ENCODE results near the gene DDAH1. TPM values are rescaled to one million over a fixed set of nuclear protein-coding genes. Genes with fewer than 3 reads are reported as not detected.
"Not testable (repeated sequence)": the region's sequence is repeated elsewhere in the genome, so short reads cannot be mapped to it uniquely, and the experiment has no call there.

The DDAH1 gene
- total RNA-seq, 1 donor from 2014 or later: 12.0 TPM

DNA sequence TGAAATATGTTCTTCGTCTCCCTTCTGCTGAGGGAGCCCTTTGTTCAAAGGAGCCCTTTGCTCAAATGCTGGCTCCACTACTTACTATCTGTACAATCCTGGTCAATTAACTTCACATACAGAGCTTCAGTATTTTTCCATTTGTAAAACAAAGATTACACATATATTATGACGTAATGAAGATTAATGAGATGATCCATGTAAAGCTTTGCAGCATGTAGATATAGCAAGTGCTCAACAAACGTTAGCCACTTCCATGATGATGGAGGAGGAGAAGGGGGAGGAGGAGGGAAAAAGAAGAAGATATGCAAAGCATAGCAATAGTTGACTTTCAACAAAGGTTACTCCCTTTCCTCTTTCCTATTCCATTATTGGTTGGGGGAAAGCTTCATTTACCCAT, 10.1 kb upstream of the DDAH1 start:
- Histone ChIP-seq H3K9me3 (ENCODE audit: control insufficient read depth in 3 of 3, low read length in 3 of 3) (no peaks in the 10 kb centered on the region), H3K36me3 (ENCODE audit: control insufficient read depth in 3 of 3, insufficient read depth in 3 of 3, low read length in 3 of 3) (no peaks in the 10 kb centered on the region), H3K4me1 (ENCODE audit: control insufficient read depth in 3 of 3, insufficient read depth in 3 of 3, low read length in 3 of 3) (no peaks in the 10 kb centered on the region), H3K9ac (ENCODE audit: low read depth in 1 of 3, low read length in 3 of 3) (no peak overlapping the region), H3K27me3 (ENCODE audit: control insufficient read depth in 3 of 3, insufficient read depth in 3 of 3, low read length in 3 of 3) (no peaks in the 10 kb centered on the region), H3K27ac (ENCODE audit: low read depth, low read length) (no peak overlapping the region), H3K4me3 (ENCODE audit: low read length in 3 of 3) (no peak overlapping the region)

DNA sequence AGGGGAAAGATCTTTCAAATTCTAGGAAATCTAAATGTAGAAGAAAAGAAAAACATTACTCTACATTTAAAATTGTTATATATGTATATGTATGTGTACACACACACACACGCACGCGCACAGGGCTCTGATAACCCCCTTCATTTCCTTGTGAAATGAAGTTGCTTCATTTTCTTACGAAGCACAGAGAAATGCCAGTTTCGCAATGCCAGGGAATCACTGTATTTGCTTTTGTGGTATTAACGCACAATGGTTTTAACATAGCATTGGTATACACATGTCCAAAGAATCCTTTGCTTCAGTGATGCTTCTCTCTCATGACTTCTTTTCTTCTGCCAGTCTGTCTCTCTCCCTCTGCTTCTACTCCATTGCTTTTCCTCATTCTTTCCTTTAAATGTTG, 8.4 kb upstream of the DDAH1 start:
- H3K9ac ChIP-seq (ENCODE audit: low read depth in 1 of 3, low read length in 3 of 3): no peak overlapping the region
- H3K4me3 ChIP-seq (ENCODE audit: low read length in 3 of 3): no peak overlapping the region
- H3K36me3 ChIP-seq (ENCODE audit: control insufficient read depth in 3 of 3, insufficient read depth in 3 of 3, low read length in 3 of 3): no peaks in the 10 kb centered on the region
- no peaks in the 10 kb centered on the region for H3K9me3 ChIP-seq (ENCODE audit: control insufficient read depth in 3 of 3, low read length in 3 of 3)
- H3K27me3 ChIP-seq (ENCODE audit: control insufficient read depth in 3 of 3, insufficient read depth in 3 of 3, low read length in 3 of 3): no peaks in the 10 kb centered on the region
- H3K4me1 ChIP-seq (ENCODE audit: control insufficient read depth in 3 of 3, insufficient read depth in 3 of 3, low read length in 3 of 3): no peaks in the 10 kb centered on the region
- H3K27ac ChIP-seq (ENCODE audit: low read depth, low read length): no peak overlapping the region

DNA sequence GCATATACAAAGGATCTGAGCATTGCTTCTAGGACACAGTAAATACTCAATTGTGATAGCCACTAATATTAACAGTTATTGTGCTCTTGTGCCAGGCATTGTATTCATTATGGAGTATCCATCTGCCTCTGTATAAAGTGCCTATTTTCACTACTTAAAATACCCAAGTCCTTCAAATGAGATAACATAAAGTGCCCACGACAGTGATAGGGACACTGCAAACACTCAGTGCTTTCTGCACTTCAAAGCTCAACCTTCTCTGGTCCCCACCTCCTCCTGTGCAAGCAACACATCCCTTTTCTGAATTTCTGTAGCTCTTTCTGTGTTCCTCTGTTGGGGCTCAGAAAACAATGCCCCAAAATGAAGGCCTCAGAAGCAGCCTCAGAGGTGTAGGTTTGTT, 6.6 kb upstream of the DDAH1 start:
- Histone ChIP-seq H3K4me3 (ENCODE audit: low read length in 3 of 3) (no peak overlapping the region), H3K27me3 (ENCODE audit: control insufficient read depth in 3 of 3, insufficient read depth in 3 of 3, low read length in 3 of 3) (no peaks in the 10 kb centered on the region), H3K4me1 (ENCODE audit: control insufficient read depth in 3 of 3, insufficient read depth in 3 of 3, low read length in 3 of 3) (no peaks in the 10 kb centered on the region)

DNA sequence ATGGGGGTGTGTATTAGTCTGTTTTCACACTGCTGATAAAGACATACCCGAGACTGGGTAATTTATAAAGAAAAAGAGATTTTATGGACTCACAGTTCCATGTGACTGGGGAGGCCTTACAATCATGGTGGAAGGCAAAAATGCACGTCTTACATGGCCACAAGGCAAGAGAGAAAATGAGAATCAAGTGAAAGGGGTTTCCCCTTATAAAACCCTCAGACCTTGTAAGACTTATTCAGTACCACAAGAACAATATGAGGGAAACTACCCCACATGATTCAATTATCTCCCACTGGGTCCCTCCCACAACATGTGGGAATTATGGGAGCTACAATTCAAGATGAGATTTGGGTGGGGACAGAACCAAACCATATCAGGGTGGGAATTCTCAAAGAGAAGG, 5.2 kb upstream of the DDAH1 start:
- not testable (repeated sequence) for H3K9me3 ChIP-seq (ENCODE audit: control insufficient read depth in 3 of 3, low read length in 3 of 3); H3K27me3 ChIP-seq (ENCODE audit: control insufficient read depth in 3 of 3, insufficient read depth in 3 of 3, low read length in 3 of 3); H3K36me3 ChIP-seq (ENCODE audit: control insufficient read depth in 3 of 3, insufficient read depth in 3 of 3, low read length in 3 of 3); H3K4me3 ChIP-seq (ENCODE audit: low read length in 3 of 3); H3K4me1 ChIP-seq (ENCODE audit: control insufficient read depth in 3 of 3, insufficient read depth in 3 of 3, low read length in 3 of 3); H3K9ac ChIP-seq (ENCODE audit: low read depth in 1 of 3, low read length in 3 of 3); H3K27ac ChIP-seq (ENCODE audit: low read depth, low read length)

More for the DNA sequence above, 6.6 kb upstream of the DDAH1 start:
- no peak overlapping the region for H3K27ac ChIP-seq (ENCODE audit: low read depth, low read length)
- H3K36me3 ChIP-seq (ENCODE audit: control insufficient read depth in 3 of 3, insufficient read depth in 3 of 3, low read length in 3 of 3): no peaks in the 10 kb centered on the region
- no peaks in the 10 kb centered on the region for H3K9me3 ChIP-seq (ENCODE audit: control insufficient read depth in 3 of 3, low read length in 3 of 3)
- no peak overlapping the region for H3K9ac ChIP-seq (ENCODE audit: low read depth in 1 of 3, low read length in 3 of 3)

DNA sequence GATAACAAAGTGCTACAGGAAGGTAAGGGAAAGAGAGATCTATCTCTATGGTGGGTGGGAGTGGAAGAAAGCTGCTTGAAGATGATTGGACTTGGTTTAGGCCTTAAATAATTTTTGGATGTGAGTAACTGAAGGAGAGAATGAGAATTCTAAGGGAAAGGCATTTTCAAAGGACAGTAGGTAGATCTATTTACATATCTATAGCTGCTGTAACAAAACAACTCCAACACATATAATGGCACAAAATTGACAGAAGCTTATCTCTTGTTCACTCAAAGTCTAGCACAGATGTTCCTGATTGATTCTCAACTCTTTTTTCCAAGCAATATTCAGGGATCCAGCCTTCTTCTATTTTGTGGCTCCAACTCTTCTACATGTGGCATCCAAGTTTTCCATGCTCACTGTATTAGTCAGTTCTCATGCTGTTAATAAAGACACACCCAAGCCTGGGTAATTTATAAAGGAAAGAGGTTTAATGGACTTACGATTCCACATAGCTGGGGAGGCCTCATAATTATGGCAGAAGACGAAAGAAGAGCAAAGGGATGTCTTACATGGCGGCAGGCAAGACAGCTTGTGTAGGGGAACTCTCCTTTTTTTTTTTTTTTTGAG, 3.1 kb upstream of the DDAH1 start:
- no peaks in the 10 kb centered on the region for H3K36me3 ChIP-seq (ENCODE audit: control insufficient read depth in 3 of 3, insufficient read depth in 3 of 3, low read length in 3 of 3)
- H3K4me1 ChIP-seq (ENCODE audit: control insufficient read depth in 3 of 3, insufficient read depth in 3 of 3, low read length in 3 of 3): peaks cover 6 to 15% (median 10%) of the 10 kb centered on the region in 3 donors
- H3K27ac ChIP-seq (ENCODE audit: low read depth, low read length): no peak overlapping the region
- no peak overlapping the region for H3K9ac ChIP-seq (ENCODE audit: low read depth in 1 of 3, low read length in 3 of 3)
- H3K4me3 ChIP-seq (ENCODE audit: low read length in 3 of 3): no peak overlapping the region
- H3K27me3 ChIP-seq (ENCODE audit: control insufficient read depth in 3 of 3, insufficient read depth in 3 of 3, low read length in 3 of 3): no peaks in the 10 kb centered on the region
- H3K9me3 ChIP-seq (ENCODE audit: control insufficient read depth in 3 of 3, low read length in 3 of 3): no peaks in the 10 kb centered on the region

DNA sequence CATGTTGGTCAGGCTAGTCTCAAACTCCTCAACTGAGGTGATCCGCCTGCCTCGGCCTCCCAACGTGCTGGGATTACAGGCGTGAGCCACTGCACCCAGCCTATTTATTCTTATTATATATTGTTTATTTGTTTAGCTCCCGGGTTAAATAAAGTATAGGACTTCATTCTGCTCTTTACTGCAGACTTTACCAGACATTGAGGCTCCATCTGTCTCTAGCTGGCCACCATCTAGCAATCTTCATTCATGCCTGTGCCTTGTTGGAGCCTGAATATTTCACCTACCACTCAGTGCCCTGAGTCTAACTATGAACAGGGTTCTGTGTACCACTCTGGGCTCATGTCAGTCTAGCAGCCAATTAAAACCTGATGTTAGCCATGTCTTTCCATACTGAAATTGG, 2.1 kb upstream of the DDAH1 start:
- Histone ChIP-seq H3K9me3 (ENCODE audit: control insufficient read depth in 3 of 3, low read length in 3 of 3) (no peaks in the 10 kb centered on the region), H3K36me3 (ENCODE audit: control insufficient read depth in 3 of 3, insufficient read depth in 3 of 3, low read length in 3 of 3) (no peaks in the 10 kb centered on the region), H3K9ac (ENCODE audit: low read depth in 1 of 3, low read length in 3 of 3) (no peak overlapping the region), H3K27ac (ENCODE audit: low read depth, low read length) (no peak overlapping the region), H3K4me1 (ENCODE audit: control insufficient read depth in 3 of 3, insufficient read depth in 3 of 3, low read length in 3 of 3) (peaks cover 6 to 15% (median 10%) of the 10 kb centered on the region in 3 donors), H3K4me3 (ENCODE audit: low read length in 3 of 3) (no peak overlapping the region), H3K27me3 (ENCODE audit: control insufficient read depth in 3 of 3, insufficient read depth in 3 of 3, low read length in 3 of 3) (no peaks in the 10 kb centered on the region)

DNA sequence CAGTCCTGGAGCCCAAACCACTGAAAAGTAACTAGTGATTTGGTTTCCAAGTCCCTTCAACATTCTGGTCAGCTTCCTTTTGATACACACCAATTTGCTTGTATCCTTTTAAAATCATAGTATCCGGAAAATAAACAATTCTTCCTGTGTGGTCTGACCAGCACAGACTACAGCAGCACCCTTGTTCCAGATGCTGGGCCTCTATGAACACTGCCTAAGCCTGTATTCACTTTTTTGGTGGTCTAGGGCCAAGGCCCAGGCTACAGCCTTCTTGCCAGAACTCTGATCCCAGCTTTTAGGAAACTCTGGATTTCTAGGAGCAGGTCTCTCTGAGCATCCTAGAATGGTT, 801 bp upstream of the DDAH1 start:
- H3K4me1 ChIP-seq (ENCODE audit: control insufficient read depth in 3 of 3, insufficient read depth in 3 of 3, low read length in 3 of 3): peaks cover 6 to 15% (median 10%) of the 10 kb centered on the region in 3 donors
- peak overlapping the region in 1 of 3 donors; percentile 64 for H3K4me3 ChIP-seq (ENCODE audit: low read length in 3 of 3)
- H3K27ac ChIP-seq (ENCODE audit: low read depth, low read length): peak overlapping the region; percentile 44
- H3K9ac ChIP-seq (ENCODE audit: low read depth in 1 of 3, low read length in 3 of 3): no peak overlapping the region
- H3K27me3 ChIP-seq (ENCODE audit: control insufficient read depth in 3 of 3, insufficient read depth in 3 of 3, low read length in 3 of 3): no peaks in the 10 kb centered on the region
- H3K36me3 ChIP-seq (ENCODE audit: control insufficient read depth in 3 of 3, insufficient read depth in 3 of 3, low read length in 3 of 3): no peaks in the 10 kb centered on the region
- no peaks in the 10 kb centered on the region for H3K9me3 ChIP-seq (ENCODE audit: control insufficient read depth in 3 of 3, low read length in 3 of 3)

DNA sequence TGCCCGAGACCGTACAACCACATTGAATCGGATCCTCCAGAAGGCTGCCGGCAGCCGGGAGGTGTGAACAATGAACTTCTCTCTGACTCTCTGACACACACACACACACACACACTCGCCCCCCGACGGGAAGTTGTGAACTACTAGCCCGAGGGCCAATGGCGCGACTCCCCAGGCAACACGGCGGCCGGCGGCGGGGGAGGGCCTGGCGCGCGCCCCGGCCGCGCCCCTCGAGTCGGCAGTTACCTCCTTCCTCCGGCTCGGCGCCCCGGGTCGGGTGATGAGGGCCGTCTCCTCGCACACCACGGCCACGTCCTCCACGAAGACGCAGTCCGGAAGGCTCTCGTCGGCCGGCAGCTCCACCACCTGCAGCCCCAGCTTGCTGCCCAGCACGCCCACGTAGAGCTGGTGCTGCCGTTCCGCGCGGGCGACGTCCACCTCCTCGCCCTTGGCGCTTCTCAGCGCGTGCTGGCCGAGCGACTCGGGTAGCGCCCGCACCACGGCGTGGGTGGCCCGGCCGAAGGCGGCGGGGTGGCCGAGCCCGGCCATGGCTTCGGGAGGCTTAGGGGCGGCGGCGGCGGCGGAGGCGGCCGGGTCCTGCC, 361 bp downstream of the DDAH1 start:
- Histone ChIP-seq H3K27ac (ENCODE audit: low read depth, low read length) (peak overlapping the region; percentile 50), H3K4me3 (ENCODE audit: low read length in 3 of 3) (peak overlapping the region; percentile 79 to 90 (median 87)), H3K4me1 (ENCODE audit: control insufficient read depth in 3 of 3, insufficient read depth in 3 of 3, low read length in 3 of 3) (peaks cover 9 to 15% (median 10%) of the 10 kb centered on the region in 3 donors), H3K9me3 (ENCODE audit: control insufficient read depth in 3 of 3, low read length in 3 of 3) (no peaks in the 10 kb centered on the region), H3K9ac (ENCODE audit: low read depth in 1 of 3, low read length in 3 of 3) (peak overlapping the region; percentile 75 to 83 (median 75)), H3K27me3 (ENCODE audit: control insufficient read depth in 3 of 3, insufficient read depth in 3 of 3, low read length in 3 of 3) (no peaks in the 10 kb centered on the region), H3K36me3 (ENCODE audit: control insufficient read depth in 3 of 3, insufficient read depth in 3 of 3, low read length in 3 of 3) (no peaks in the 10 kb centered on the region)

DNA sequence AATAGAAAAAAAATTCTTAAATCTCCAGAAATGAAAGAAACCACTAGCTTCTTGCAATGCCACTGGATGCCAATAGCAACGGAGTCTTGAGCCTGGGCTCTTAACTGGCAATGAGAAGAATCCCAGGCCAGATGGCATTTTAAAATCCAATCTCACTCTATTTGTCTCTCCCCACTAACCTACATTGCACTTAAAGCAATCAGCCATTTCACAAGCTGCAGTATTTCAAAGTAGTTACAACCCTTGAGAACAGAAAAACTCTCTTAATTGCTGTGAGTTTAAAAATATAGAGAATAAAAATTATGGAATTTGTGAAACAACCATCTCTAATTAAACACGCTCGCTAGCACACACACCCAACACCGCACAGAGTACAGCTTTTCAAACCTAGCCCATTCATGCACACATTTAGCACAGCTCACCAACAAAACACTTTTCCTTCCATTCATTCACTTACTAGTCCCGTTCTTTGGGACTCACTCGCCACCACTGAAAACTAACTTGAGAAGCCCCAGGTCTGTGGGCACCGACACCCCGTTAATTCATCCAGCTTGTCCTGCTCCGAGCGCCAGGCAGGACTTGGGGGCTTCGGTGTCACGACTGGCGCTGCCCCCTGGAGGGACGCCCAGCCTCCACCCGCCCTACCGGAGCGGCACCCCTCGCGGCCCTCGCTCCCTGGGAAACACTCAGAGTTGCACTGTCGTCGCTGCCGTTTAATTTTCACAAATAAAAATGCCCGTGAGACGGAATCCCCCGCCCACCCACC, 1.0 kb downstream of the DDAH1 start:
- Histone ChIP-seq H3K27ac (ENCODE audit: low read depth, low read length) (peak overlapping the region; percentile 50), H3K4me3 (ENCODE audit: low read length in 3 of 3) (peak overlapping the region; percentile 79 to 90 (median 87)), H3K4me1 (ENCODE audit: control insufficient read depth in 3 of 3, insufficient read depth in 3 of 3, low read length in 3 of 3) (peaks cover 9 to 15% (median 10%) of the 10 kb centered on the region in 3 donors), H3K27me3 (ENCODE audit: control insufficient read depth in 3 of 3, insufficient read depth in 3 of 3, low read length in 3 of 3) (no peaks in the 10 kb centered on the region), H3K36me3 (ENCODE audit: control insufficient read depth in 3 of 3, insufficient read depth in 3 of 3, low read length in 3 of 3) (no peaks in the 10 kb centered on the region), H3K9ac (ENCODE audit: low read depth in 1 of 3, low read length in 3 of 3) (peak overlapping the region; percentile 75 to 83 (median 75)), H3K9me3 (ENCODE audit: control insufficient read depth in 3 of 3, low read length in 3 of 3) (no peaks in the 10 kb centered on the region)
